Fibroblast of skin of abdomen (primary cell): Measurements from ENCODE around the gene AVEN.

ENCODE experiments used
- DNase-seq: peaks from one replicate; pipeline ENCODE4 v3.0.0-alpha.2; 2013

The AVEN gene

GRCh38 chr15:33982516-33982915 is 56.5 kb downstream of the AVEN start:
- DNase-seq = no peak

GRCh38 chr15:33980159-33980558 is 58.8 kb downstream of the AVEN start:
- DNase-seq = no peak

DNA sequence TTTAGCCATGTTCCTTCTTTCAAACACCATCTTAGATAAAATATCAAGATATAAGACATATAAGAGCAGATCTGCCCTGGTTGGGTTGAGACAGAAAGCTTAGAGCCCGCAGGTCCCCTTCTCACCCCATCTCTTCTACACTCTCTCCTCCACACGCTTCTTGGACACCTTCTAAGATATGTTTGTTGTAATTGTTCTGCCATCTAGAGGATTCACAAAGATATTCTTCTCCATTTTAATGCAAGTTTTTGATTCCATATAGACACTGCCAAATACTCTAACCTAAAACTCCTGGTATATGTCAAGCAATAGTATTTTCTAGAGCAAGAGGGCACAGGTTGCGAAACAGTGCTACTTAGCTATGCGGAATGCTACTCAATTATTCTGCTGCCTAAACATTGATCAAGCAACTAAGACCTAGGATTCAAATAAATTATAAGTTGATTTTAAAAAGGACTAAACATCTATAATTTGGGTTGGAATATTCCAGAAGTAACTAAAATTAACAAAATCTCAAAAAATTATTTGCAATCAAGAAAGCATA is 63.9 kb downstream of the AVEN start:
- DNase-seq = no peak

GRCh38 chr15:33971811-33972210 is 67.2 kb downstream of the AVEN start:
- DNase-seq = no peak

DNA sequence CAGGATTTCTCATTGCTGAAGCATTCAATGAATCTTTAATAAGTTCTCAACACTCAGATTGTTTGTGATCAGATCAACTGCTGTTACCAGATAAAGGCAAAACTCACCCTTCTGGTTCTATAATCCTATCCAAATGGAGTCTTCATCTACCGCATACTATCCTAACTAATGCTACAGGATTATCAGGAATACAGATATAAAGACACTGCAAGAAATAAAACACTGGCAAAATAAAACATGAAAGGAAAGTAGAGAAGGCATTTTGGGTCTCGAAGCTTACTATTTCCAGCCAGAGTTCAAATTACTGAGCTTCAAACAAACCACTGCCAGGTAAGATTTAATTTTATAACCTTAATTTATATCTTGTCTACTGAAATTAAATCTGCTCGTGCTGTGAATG is 70.2 kb downstream of the AVEN start:
- no peak for DNase-seq

DNA sequence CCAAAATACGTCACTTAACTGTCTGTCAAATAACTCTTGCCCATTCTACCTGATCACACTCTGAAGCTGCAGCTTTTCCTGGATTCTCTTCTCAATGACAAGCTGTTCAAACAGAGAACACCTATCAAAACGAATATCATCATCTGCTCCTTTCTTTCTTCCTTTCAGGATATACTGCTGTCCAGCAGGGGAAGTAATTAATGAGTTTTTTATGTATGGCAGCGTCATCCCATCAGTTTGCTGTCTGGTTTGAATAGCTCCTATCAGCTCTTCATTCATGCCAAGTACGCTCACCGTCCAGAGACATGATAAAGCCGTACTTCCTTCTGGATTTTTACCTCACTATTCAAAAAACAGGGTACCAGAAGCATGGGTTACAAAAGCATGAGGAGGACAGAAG is 70.8 kb downstream of the AVEN start, which contains the start of gene CHRM5:
TSS of gene CHRM5 (plus strand) at position 274 of the 400 bp plus-strand sequence. CDS start 94,221 bp downstream, outside the sequence.
- DNase-seq = no peak

DNA sequence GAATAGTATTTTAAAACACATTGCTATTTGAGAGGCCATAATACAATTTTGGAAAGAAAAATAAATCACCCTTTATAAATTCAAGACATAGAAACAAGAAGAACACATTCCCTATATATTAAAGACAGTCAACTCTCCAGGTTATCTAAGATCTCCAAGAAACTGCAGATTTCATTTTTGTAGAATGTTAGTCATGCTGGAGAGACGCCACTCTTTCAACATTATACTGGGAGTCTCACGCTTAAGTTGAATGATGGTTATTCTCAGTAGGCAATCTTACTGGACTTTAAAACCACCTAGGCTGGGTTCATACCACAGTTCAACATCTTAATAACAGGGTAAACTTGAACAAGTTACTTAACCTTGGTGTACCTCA is 74.4 kb downstream of the AVEN start:
- no peak for DNase-seq

DNA sequence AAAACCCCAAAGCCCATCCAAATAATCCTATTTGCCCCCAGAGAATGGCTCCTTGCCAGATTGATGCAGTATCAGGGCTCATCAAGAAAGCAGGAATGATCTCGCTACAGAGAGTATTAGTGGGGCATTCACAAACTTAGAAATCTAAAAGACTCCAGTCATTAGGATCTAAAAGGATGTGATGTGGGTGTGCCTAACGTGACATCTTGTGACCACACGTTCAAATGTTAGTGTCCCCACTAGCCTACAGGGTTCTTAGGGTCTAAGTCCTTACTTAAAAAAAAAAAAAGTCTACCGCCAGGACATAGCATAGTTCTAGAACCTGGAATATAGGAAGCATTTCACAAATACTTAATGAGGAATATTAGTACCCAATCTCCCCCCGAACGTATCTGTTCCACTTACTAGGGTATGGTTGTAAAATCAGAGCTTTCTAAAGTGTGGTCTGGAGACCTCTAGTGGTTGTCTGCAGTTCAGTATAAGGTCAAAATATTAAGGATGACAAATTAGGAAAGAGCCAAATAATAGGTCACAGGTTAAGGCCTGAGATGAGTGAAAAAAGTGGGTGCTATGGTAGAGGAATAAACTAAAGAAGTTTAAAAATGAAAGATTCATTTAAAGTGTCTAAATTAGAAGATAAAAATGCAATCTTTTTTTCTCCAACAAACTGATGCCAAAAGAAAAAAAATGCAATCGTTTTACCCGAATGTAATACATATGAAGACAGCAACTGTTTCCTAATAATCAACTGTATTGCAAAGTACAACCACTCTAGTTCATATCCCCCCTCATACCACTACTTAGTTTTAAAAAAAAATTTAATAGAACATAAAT is 75.0 kb downstream of the AVEN start:
- peak; percentile 32 for DNase-seq

GRCh38 chr15:33960549-33960935 is 78.5 kb downstream of the AVEN start:
- no peak for DNase-seq

DNA sequence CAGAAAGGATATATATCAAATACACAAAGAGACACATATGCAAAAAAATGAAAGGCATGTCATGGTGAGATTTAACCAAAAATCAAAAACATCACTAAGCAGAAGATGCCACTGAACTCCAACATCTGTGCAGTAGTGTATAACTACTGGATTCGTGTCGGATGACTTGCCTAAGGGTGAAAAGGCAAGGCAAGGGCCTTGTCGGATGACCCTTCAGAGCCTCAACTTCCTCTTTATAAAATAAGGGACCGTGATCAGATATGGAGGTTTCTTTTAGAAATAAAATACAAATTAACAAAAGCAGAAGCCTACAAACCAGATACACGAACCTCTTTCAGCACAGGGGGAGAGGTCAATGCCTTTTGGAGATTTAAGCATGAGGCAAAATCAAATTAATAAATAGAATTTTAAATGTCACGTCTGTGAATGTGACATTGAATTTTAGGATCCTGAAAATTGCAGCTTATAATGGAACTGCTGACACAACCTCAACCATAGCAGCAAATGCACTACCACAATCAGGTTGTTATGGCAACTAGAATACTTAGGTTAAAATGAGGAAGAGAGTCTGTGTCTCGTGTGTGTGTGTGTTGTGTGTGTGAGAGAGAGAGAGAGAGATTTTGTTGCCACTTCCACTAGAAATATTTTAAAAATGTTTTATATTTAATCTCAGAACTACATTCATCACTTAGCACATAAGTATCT is 79.0 kb downstream of the AVEN start:
- DNase-seq = no peak

DNA sequence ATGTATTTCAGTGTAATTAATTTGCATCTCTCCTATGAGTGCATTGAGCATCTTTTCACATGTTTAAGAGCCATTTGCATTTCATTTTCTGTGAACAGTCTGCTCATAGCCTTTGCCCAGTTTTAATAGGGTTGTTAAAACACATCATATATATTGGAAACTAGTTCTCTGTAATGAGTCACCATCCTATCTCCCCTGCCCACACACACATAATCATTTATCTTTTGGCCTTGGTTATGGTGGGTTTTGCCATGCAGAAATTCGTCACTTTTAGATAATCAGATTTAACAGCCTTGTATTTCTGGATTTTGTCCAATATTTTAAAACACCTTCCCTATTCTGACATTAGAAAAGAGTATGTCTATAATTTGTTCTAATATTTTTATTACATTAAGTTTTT is 82.6 kb downstream of the AVEN start:
- DNase-seq = no peak

DNA sequence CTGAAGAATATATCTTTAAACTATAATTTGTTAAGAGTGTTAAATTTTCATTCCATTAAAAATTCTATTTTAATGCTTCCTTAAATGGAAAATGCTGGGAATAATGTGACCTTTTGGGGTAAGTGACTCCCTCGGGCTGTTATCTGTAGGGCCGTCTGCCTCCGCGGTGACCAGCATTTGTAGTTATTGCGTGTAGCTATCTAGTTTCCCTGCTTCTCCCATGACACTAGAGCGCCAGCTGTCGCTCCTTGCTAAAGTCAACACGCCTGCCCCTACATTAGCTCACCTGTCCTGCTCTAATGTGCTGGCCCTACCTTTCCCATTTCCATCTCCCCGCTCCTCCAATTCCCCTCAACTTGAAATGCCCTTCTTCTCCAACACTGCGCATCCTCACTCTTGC is 83.1 kb downstream of the AVEN start:
- DNase-seq = no peak

- DNase-seq = no peak
Measured at GRCh38 chr15:33946152-33946551, 92.9 kb downstream of the AVEN start.

DNA sequence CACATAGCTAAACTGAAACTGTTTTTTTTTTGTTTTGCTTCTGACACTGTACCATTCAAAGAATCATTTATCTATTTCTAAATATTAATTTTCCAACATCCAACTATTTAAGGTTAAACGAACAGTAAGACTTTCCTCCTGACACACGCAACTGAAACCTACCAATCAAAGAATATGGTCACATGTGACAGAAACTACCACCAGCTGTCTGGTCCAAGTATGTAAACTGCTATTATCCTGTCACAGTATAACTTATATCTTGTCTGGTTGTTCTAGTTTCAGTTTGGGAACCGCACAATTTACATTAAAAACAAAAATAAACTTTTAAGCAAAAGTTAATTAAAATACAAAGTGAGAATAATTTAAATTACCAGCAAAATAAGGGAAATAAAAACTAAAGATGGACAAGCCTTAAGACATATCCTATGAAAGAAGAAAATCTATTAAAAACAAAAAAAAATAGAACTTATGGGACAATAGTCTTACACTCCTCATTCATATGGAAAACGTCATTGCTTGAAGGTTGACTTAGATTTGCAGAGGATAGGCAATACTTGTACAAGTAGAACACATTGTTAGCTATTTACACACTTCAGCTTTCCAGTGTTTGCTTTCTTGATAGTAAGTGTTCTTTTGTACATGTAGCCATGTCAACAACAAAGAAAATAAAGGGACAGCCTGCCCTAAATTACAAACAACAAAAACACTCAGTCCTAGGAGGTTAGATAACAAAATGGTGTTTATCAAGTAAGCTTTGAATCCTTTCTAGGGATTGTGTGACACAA is 97.5 kb downstream of the AVEN start:
- DNase-seq = no peak

- DNase-seq = peak; percentile 79
Measured at GRCh38 chr15:33934921-33935320, 104.1 kb downstream of the AVEN start.

DNA sequence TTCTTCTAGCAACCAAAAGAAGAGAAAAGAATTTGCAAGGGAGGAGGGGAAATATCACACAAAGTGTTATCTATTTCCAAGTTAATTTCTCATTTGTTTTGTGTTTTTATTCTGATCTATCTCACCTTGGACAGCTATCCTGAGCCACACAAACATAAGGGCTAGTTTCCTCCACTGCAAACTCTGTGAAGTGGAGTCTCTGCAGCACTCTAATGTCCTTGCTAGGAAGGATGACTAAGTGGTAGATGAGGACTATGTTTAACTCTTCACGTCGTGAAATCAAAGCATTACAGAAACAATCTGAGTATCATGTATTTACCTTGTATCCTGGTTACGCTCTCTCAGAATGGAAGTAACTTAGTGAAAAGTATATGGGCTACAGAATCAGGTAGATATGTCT is 104.6 kb downstream of the AVEN start:
- no peak for DNase-seq

- no peak for DNase-seq
Measured at GRCh38 chr15:33932734-33933133, 106.3 kb downstream of the AVEN start.

- no peak for DNase-seq
Measured at GRCh38 chr15:33926260-33926659, 112.7 kb downstream of the AVEN start.

GRCh38 chr15:33923446-33923845 is 115.6 kb downstream of the AVEN start:
- no peak for DNase-seq

DNA sequence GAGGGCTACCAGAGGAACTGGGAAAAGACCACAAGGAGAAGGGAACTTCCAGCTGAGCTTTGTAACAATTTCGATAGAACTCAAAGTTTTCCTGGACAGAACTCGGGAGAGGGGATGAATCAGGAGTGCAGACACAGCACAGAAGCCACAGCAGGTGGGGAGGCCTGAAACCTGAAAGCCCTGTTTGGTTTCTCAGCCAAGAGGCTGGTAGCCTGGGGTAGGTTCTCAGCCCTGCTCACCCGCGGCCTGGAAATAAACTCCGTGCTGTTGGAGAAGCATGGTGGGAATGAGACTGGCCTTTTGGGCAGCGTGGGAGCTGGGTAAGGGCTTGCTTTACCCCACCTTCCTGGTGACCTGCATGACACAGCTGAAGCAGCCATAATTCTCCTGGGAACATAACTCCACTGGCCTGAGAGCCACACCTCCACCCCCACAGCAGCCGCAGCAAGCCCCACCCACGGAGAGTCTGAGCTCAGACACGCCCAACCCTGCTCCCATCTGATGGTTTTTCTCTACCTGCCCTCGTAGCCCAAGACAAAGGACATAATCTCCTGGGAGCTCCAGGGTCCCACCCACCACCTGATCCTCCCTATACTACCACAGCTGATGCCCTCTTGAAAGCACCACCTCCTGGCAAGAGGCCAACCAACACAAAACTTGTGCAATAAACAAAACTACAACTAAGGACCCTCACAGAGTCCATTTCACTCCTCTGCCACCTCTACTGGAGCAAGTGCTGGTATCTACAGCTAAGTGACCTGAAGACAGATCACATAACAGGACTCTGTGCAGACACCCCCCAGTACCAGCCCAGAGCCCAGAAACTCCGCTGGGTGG is 123.2 kb downstream of the AVEN start:
- DNase-seq = no peak

- no peak for DNase-seq
Measured at GRCh38 chr15:33913459-33913858, 125.5 kb downstream of the AVEN start.

- DNase-seq = no peak
Measured at GRCh38 chr15:33912326-33912725, 126.7 kb downstream of the AVEN start.
